ENCODE measurements around the gene GAK. TPM values are rescaled to one million over a fixed set of nuclear protein-coding genes. Genes with fewer than 3 reads are reported as not detected.
A peak's percentile ranks its signal among the peaks of the same experiment; 100 is the strongest.
"Not testable (repeated sequence)": the region's sequence is repeated elsewhere in the genome, so short reads cannot be mapped to it uniquely, and the experiment has no call there.

The GAK gene
- total and polyA plus RNA-seq, 3 experiments from 2014 or later: 82.9 to 118 (median 112) TPM

- ChIA-PET CTCF (no interaction called here), POLR2A (interaction anchor here (0.6 kb wide), 1 partner anchor 11 kb away, joined by 8 read pairs; no protein-coding TSS in a partner anchor)
- Mint-ChIP-seq H3K27ac (peak overlapping the region in 1 of 8 donors; percentile 46), H3K4me3 (no peak overlapping the region), H3K27me3 (no peaks in the 10 kb centered on the region), H3K9me3 (no peaks in the 10 kb centered on the region), H3K36me3 (peaks cover 0 to 14% (median 4%) of the 10 kb centered on the region in 3 donors), H3K4me1 (peaks cover 0 to 3% (median 0%) of the 10 kb centered on the region in 3 donors)
- Histone ChIP-seq H3K36me3 (ENCODE audit: insufficient read depth, low read length) (no peaks in the 10 kb centered on the region), H3K27ac (ENCODE audit: low read depth, low read length) (no peak overlapping the region), H3K9me3 (ENCODE audit: low read length) (no peaks in the 10 kb centered on the region), H3K4me3 (ENCODE audit: low read length) (no peak overlapping the region), H3K27me3 (ENCODE audit: insufficient read depth, low read length, poor library complexity, severe bottlenecking) (no peaks in the 10 kb centered on the region), H3K4me1 (ENCODE audit: insufficient read depth, low read length) (no peaks in the 10 kb centered on the region)
- peak in 1 of 5 donors; percentile 27 for DNase-seq
Observed at GRCh38 chr4:946517-947471, 14.7 kb upstream of the GAK start.

- Mint-ChIP-seq H3K27me3 (no peaks in the 10 kb centered on the region), H3K4me1 (peaks cover 0 to 3% (median 0%) of the 10 kb centered on the region in 3 donors), H3K27ac (no peak overlapping the region), H3K4me3 (no peak overlapping the region), H3K36me3 (peaks cover 0 to 14% (median 4%) of the 10 kb centered on the region in 3 donors), H3K9me3 (no peaks in the 10 kb centered on the region)
- no peak overlapping the region for H3K27ac ChIP-seq (ENCODE audit: low read depth, low read length)
- ChIA-PET POLR2A (interaction anchor here (0.6 kb wide), 1 partner anchor 12 kb away, joined by 8 read pairs; no protein-coding TSS in a partner anchor), CTCF (no interaction called here)
- H3K4me1 ChIP-seq (ENCODE audit: insufficient read depth, low read length): no peaks in the 10 kb centered on the region
- no peaks in the 10 kb centered on the region for H3K27me3 ChIP-seq (ENCODE audit: insufficient read depth, low read length, poor library complexity, severe bottlenecking)
- H3K9me3 ChIP-seq (ENCODE audit: low read length): no peaks in the 10 kb centered on the region
- DNase-seq: no peak
- H3K36me3 ChIP-seq (ENCODE audit: insufficient read depth, low read length): no peaks in the 10 kb centered on the region
- no peak overlapping the region for H3K4me3 ChIP-seq (ENCODE audit: low read length)
Observed at GRCh38 chr4:946103-946450, 14.0 kb upstream of the GAK start.

- Histone ChIP-seq H3K9me3 (ENCODE audit: low read length) (no peaks in the 10 kb centered on the region), H3K36me3 (ENCODE audit: insufficient read depth, low read length) (no peaks in the 10 kb centered on the region), H3K4me1 (ENCODE audit: insufficient read depth, low read length) (no peaks in the 10 kb centered on the region), H3K27ac (ENCODE audit: low read depth, low read length) (no peak overlapping the region), H3K27me3 (ENCODE audit: insufficient read depth, low read length, poor library complexity, severe bottlenecking) (no peaks in the 10 kb centered on the region), H3K4me3 (ENCODE audit: low read length) (no peak overlapping the region)
- H3K36me3 Mint-ChIP-seq: peaks cover 0 to 14% (median 4%) of the 10 kb centered on the region in 3 donors
- peaks cover 0 to 3% (median 0%) of the 10 kb centered on the region in 3 donors for H3K4me1 Mint-ChIP-seq
- peak overlapping the region in 1 of 7 donors; percentile 66 for H3K4me3 Mint-ChIP-seq
- no peaks in the 10 kb centered on the region for H3K27me3 Mint-ChIP-seq
- H3K9me3 Mint-ChIP-seq: no peaks in the 10 kb centered on the region
- peak overlapping the region in 1 of 8 donors; percentile 29 for H3K27ac Mint-ChIP-seq
- DNase-seq: peak in 1 of 5 donors; percentile 33
- CTCF ChIA-PET: no interaction called here
- POLR2A ChIA-PET: interaction anchor here (0.6 kb wide), 1 partner anchor 13 kb away, joined by 8 read pairs; no protein-coding TSS in a partner anchor
Observed at GRCh38 chr4:945274-946102, 13.4 kb upstream of the GAK start.

GRCh38 chr4:939508-939907, 7.4 kb upstream of the GAK start:
- H3K27ac ChIP-seq (ENCODE audit: low read depth, low read length): not testable (repeated sequence)

GRCh38 chr4:932713-933070, 576 bp upstream of the GAK start:
- POLR2A ChIA-PET: interaction anchor here (0.7 to 1.4 kb wide), 6 partner anchors 26 to 269 kb away, joined by 3 to 8 read pairs (median 4); partner anchors contain the start of gene IDUA
- peaks cover 0 to 3% of the 10 kb centered on the region in 2 donors for H3K27me3 Mint-ChIP-seq

More at GRCh38 chr4:939508-939907, 7.4 kb upstream of the GAK start:
- H3K27ac Mint-ChIP-seq; H3K27me3 Mint-ChIP-seq; H3K27me3 ChIP-seq (ENCODE audit: insufficient read depth, low read length, poor library complexity, severe bottlenecking); DNase-seq; H3K4me3 ChIP-seq (ENCODE audit: low read length); H3K4me1 Mint-ChIP-seq; H3K4me3 Mint-ChIP-seq; H3K36me3 Mint-ChIP-seq; H3K9me3 Mint-ChIP-seq; POLR2A ChIA-PET; H3K4me1 ChIP-seq (ENCODE audit: insufficient read depth, low read length); H3K36me3 ChIP-seq (ENCODE audit: insufficient read depth, low read length); H3K9me3 ChIP-seq (ENCODE audit: low read length): not testable (repeated sequence)
- CTCF ChIA-PET: interaction anchor here (1.3 kb wide), 1 partner anchor 173 kb away, joined by 3 read pairs; no protein-coding TSS in a partner anchor

GRCh38 chr4:931194-931959, 739 bp downstream of the GAK start:
- ChIA-PET CTCF (interaction anchor here (0.8 to 2.2 kb wide), 3 partner anchors 56 to 255 kb away, joined by 3 to 6 read pairs (median 3); partner anchors contain the start of gene IDUA), POLR2A (interaction anchor here (1.1 to 1.4 kb wide), 5 partner anchors 10 to 150 kb away, joined by 4 to 8 read pairs (median 4); partner anchors contain the start of gene IDUA)
- H3K27ac Mint-ChIP-seq: peak overlapping the region; percentile 90 to 100 (median 94)
- H3K36me3 Mint-ChIP-seq: peaks cover 0 to 19% (median 1%) of the 10 kb centered on the region in 3 donors
- peaks cover 44 to 59% (median 45%) of the 10 kb centered on the region in 3 donors for H3K4me1 Mint-ChIP-seq
- Histone ChIP-seq H3K27me3 (ENCODE audit: insufficient read depth, low read length, poor library complexity, severe bottlenecking) (no peaks in the 10 kb centered on the region), H3K4me3 (ENCODE audit: low read length) (peak overlapping the region; percentile 82), H3K4me1 (ENCODE audit: insufficient read depth, low read length) (peaks cover 42% of the 10 kb centered on the region), H3K9me3 (ENCODE audit: low read length) (no peaks in the 10 kb centered on the region), H3K27ac (ENCODE audit: low read depth, low read length) (peak overlapping the region; percentile 96), H3K36me3 (ENCODE audit: insufficient read depth, low read length) (no peaks in the 10 kb centered on the region)
- peak overlapping the region; percentile 91 to 98 (median 96) for H3K4me3 Mint-ChIP-seq
- H3K9me3 Mint-ChIP-seq: no peaks in the 10 kb centered on the region
- peaks cover 0 to 3% of the 10 kb centered on the region in 2 donors for H3K27me3 Mint-ChIP-seq
- peak in 4 of 5 donors; percentile 16 to 63 (median 30) for DNase-seq

More at GRCh38 chr4:932713-933070, 576 bp upstream of the GAK start:
- Histone ChIP-seq H3K9me3 (ENCODE audit: low read length) (no peaks in the 10 kb centered on the region), H3K27me3 (ENCODE audit: insufficient read depth, low read length, poor library complexity, severe bottlenecking) (no peaks in the 10 kb centered on the region), H3K27ac (ENCODE audit: low read depth, low read length) (peak overlapping the region; percentile 96), H3K36me3 (ENCODE audit: insufficient read depth, low read length) (no peaks in the 10 kb centered on the region), H3K4me3 (ENCODE audit: low read length) (peak overlapping the region; percentile 82), H3K4me1 (ENCODE audit: insufficient read depth, low read length) (peaks cover 40% of the 10 kb centered on the region)
- Mint-ChIP-seq H3K4me1 (peaks cover 43 to 56% (median 43%) of the 10 kb centered on the region in 3 donors), H3K4me3 (peak overlapping the region; percentile 91 to 98 (median 96)), H3K27ac (peak overlapping the region; percentile 84 to 98 (median 94)), H3K9me3 (no peaks in the 10 kb centered on the region), H3K36me3 (peaks cover 0 to 18% (median 2%) of the 10 kb centered on the region in 3 donors)
- no peak for DNase-seq
- CTCF ChIA-PET: interaction anchor here (0.8 to 1.8 kb wide), 2 partner anchors 9 to 190 kb away, joined by 4 to 7 read pairs; no protein-coding TSS in a partner anchor

GRCh38 chr4:930827-931193, 1.3 kb downstream of the GAK start:
- DNase-seq: no peak
- Histone ChIP-seq H3K9me3 (ENCODE audit: low read length) (no peaks in the 10 kb centered on the region), H3K27me3 (ENCODE audit: insufficient read depth, low read length, poor library complexity, severe bottlenecking) (no peaks in the 10 kb centered on the region), H3K4me3 (ENCODE audit: low read length) (peak overlapping the region; percentile 82), H3K36me3 (ENCODE audit: insufficient read depth, low read length) (no peaks in the 10 kb centered on the region), H3K27ac (ENCODE audit: low read depth, low read length) (peak overlapping the region; percentile 96), H3K4me1 (ENCODE audit: insufficient read depth, low read length) (peaks cover 48% of the 10 kb centered on the region)
- ChIA-PET POLR2A (interaction anchor here (1.1 to 1.3 kb wide), 2 partner anchors 9 to 149 kb away, joined by 4 read pairs; no protein-coding TSS in a partner anchor), CTCF (interaction anchor here (2.2 kb wide), 1 partner anchor 56 kb away, joined by 6 read pairs; the partner anchor contains the start of gene IDUA)
- peaks cover 0 to 3% of the 10 kb centered on the region in 2 donors for H3K27me3 Mint-ChIP-seq
- peak overlapping the region; percentile 90 to 100 (median 94) for H3K27ac Mint-ChIP-seq
- H3K4me1 Mint-ChIP-seq: peaks cover 50 to 65% (median 50%) of the 10 kb centered on the region in 3 donors
- no peaks in the 10 kb centered on the region for H3K9me3 Mint-ChIP-seq
- H3K4me3 Mint-ChIP-seq: peak overlapping the region; percentile 91 to 98 (median 96)
- H3K36me3 Mint-ChIP-seq: peaks cover 0 to 23% (median 2%) of the 10 kb centered on the region in 3 donors
